Hepatocyte (in vitro differentiated cells): Measurements from ENCODE around the gene TMEM26. TPM values are rescaled to one million over a fixed set of nuclear protein-coding genes. Genes with fewer than 3 reads are reported as not detected.
"Not testable (repeated sequence)": the region's sequence is repeated elsewhere in the genome, so short reads cannot be mapped to it uniquely, and the experiment has no call there.

ENCODE experiments used
- DNase-seq: peaks from one replicate; pipeline ENCODE4 v3.0.0-alpha.2; 2016; ENCODE audit warnings: low spot score
- H2AFZ ChIP-seq: fragments of 200-600 bp; sonication (generic); 2 replicates; pipeline ENCODE4 v1.6.0; 2016; ENCODE audit warnings: antibody characterized with exemption, mild to moderate bottlenecking
- H3K27ac ChIP-seq: fragments of 200-600 bp; sonication (generic); 2 replicates; pipeline ENCODE4 v1.5.1; 2016; ENCODE audit warnings: mild to moderate bottlenecking
- H3K27me3 ChIP-seq: fragments of 200-600 bp; sonication (generic); 2 replicates; pipeline ENCODE4 v1.6.1; 2016
- H3K36me3 ChIP-seq: fragments of 200-600 bp; sonication (generic); replicated peaks from 2 replicates; pipeline ENCODE4 v1.5.1; 2016; ENCODE audit warnings: low read depth; ENCODE audit not compliant: insufficient read depth
- H3K4me1 ChIP-seq: fragments of 200-600 bp; sonication (generic); 2 replicates; pipeline ENCODE4 v1.5.1; 2016; ENCODE audit warnings: mild to moderate bottlenecking, moderate library complexity; ENCODE audit not compliant: insufficient read depth
- H3K4me2 ChIP-seq: fragments of 200-600 bp; sonication (generic); 2 replicates; pipeline ENCODE4 v1.6.0; 2016
- H3K4me3 ChIP-seq: fragments of 200-600 bp; sonication (generic); 2 replicates; pipeline ENCODE4 v1.5.1; 2016; ENCODE audit warnings: mild to moderate bottlenecking
- H3K79me2 ChIP-seq: fragments of 200-600 bp; sonication (generic); 2 replicates; pipeline ENCODE4 v1.6.0; 2017; ENCODE audit warnings: mild to moderate bottlenecking
- H3K9me2 ChIP-seq: fragments of 200-600 bp; sonication (generic); replicated peaks from 2 replicates; pipeline ENCODE4 v1.6.0; 2017; ENCODE audit warnings: mild to moderate bottlenecking; ENCODE audit not compliant: insufficient read depth
- H3K9me3 ChIP-seq: fragments of 200-600 bp; sonication (generic); 2 replicates; pipeline ENCODE4 v1.5.1; 2016; ENCODE audit warnings: low read depth, mild to moderate bottlenecking
- H4K20me1 ChIP-seq: fragments of 200-600 bp; sonication (generic); 2 replicates; pipeline ENCODE4 v1.6.0; 2016; ENCODE audit warnings: mild to moderate bottlenecking; ENCODE audit not compliant: insufficient read depth, poor library complexity, severe bottlenecking
- EZH2 ChIP-seq: fragments of 200-600 bp; sonication (generic); IDR thresholded peaks from 2 replicates; pipeline ENCODE4 v1.6.1; 2016; ENCODE audit warnings: antibody characterized with exemption, mild to moderate bottlenecking, borderline replicate concordance
- EZH2phosphoT487 ChIP-seq: fragments of 200-600 bp; sonication (generic); IDR thresholded peaks from one replicate; pipeline ENCODE4 v1.6.1; 2018; ENCODE audit warnings: antibody characterized with exemption, mild to moderate bottlenecking, low read depth, moderate library complexity; ENCODE audit not compliant: unreplicated experiment, severe bottlenecking
- WGBS: methylation state at CpG from one replicate; pipeline ENCODE4 v1.1.6; 2016; ENCODE audit warnings: low lambda C conversion rate; ENCODE audit errors: missing lambda C conversion rate; 5-methylcytosine and 5-hydroxymethylcytosine counted together
- polyA plus RNA-seq: library from polyadenylated mRNA; unstranded; fragments of >200 nt; fragmentation: Nextera tagmentation; extraction: Ambion mirVana; gene quantifications from 2 replicates; pipeline ENCODE4 v1.2.1, GENCODE V29; 2016
- total RNA-seq: library from RNA; depleted of rRNA; stranded (reverse); fragments of >200 nt; gene quantifications from 2 replicates; pipeline ENCODE4 v1.2.3, GENCODE V29; 2014
- TF ChIP-seq, protein P1 (sequence below): fragments of 200-600 bp; sonication (generic); IDR thresholded peaks from 2 replicates; pipeline ENCODE4 v1.5.1; 2016; ENCODE audit warnings: antibody characterized with exemption, mild to moderate bottlenecking; ENCODE audit not compliant: poor library complexity

TMEM26 gene
- total and polyA plus RNA-seq, 2 experiments from 2014 or later, result 0.39 to 3.3 TPM

- WGBS, result 98% methylated on average over 2 of the region's 2 CpGs
- Histone ChIP-seq H3K79me2 (no peaks in the 10 kb centered on the region), H3K9me3 (no peaks in the 10 kb centered on the region), H3K4me1 (no peaks in the 10 kb centered on the region), H3K36me3 (no peaks in the 10 kb centered on the region), H3K27me3 (no peaks in the 10 kb centered on the region), H3K4me2 (no peak overlapping the region), H4K20me1 (no peaks in the 10 kb centered on the region), H3K4me3 (no peak overlapping the region), H3K27ac (no peak overlapping the region), H2AFZ (no peak overlapping the region), H3K9me2 (no peaks in the 10 kb centered on the region)
- TF ChIP-seq EZH2 (no peak), EZH2phosphoT487 (no peak)
- TF ChIP-seq, protein P1, sequence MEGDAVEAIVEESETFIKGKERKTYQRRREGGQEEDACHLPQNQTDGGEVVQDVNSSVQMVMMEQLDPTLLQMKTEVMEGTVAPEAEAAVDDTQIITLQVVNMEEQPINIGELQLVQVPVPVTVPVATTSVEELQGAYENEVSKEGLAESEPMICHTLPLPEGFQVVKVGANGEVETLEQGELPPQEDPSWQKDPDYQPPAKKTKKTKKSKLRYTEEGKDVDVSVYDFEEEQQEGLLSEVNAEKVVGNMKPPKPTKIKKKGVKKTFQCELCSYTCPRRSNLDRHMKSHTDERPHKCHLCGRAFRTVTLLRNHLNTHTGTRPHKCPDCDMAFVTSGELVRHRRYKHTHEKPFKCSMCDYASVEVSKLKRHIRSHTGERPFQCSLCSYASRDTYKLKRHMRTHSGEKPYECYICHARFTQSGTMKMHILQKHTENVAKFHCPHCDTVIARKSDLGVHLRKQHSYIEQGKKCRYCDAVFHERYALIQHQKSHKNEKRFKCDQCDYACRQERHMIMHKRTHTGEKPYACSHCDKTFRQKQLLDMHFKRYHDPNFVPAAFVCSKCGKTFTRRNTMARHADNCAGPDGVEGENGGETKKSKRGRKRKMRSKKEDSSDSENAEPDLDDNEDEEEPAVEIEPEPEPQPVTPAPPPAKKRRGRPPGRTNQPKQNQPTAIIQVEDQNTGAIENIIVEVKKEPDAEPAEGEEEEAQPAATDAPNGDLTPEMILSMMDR, result no peak
- DNase-seq, result no peak
Observed at GRCh38 chr10:61385231-61386001, 67.8 kb downstream of the TMEM26 start.

GRCh38 chr10:61381153-61381552 is 72.0 kb downstream of the TMEM26 start:
- not testable (repeated sequence) for H3K36me3 ChIP-seq, H3K79me2 ChIP-seq, H3K27ac ChIP-seq, H3K4me2 ChIP-seq, DNase-seq, H3K4me3 ChIP-seq, H3K27me3 ChIP-seq, H3K9me2 ChIP-seq, H4K20me1 ChIP-seq, H3K4me1 ChIP-seq, H3K9me3 ChIP-seq, H2AFZ ChIP-seq
- 90% methylated on average over 3 of the region's 3 CpGs for WGBS

- H3K27ac ChIP-seq, result no peak overlapping the region
- H4K20me1 ChIP-seq, result no peaks in the 10 kb centered on the region
- no peak overlapping the region for H2AFZ ChIP-seq
- no peaks in the 10 kb centered on the region for H3K9me3 ChIP-seq
- H3K79me2 ChIP-seq, result no peaks in the 10 kb centered on the region
- 92% methylated on average over 7 of the region's 7 CpGs for WGBS
- H3K9me2 ChIP-seq, result no peaks in the 10 kb centered on the region
- no peaks in the 10 kb centered on the region for H3K36me3 ChIP-seq
- no peaks in the 10 kb centered on the region for H3K4me1 ChIP-seq
- H3K27me3 ChIP-seq, result no peaks in the 10 kb centered on the region
- no peak overlapping the region for H3K4me2 ChIP-seq
- no peak for DNase-seq
- H3K4me3 ChIP-seq, result no peak overlapping the region
- TF ChIP-seq, protein P1, result no peak
- TF ChIP-seq EZH2 (no peak), EZH2phosphoT487 (no peak)
Observed at GRCh38 chr10:61378865-61379264, 74.3 kb downstream of the TMEM26 start.

- Histone ChIP-seq H3K4me2 (no peak overlapping the region), H3K9me2 (no peaks in the 10 kb centered on the region), H2AFZ (no peak overlapping the region), H3K27me3 (no peaks in the 10 kb centered on the region), H3K27ac (no peak overlapping the region), H3K79me2 (no peaks in the 10 kb centered on the region), H3K9me3 (no peaks in the 10 kb centered on the region), H4K20me1 (no peaks in the 10 kb centered on the region), H3K4me1 (no peaks in the 10 kb centered on the region), H3K36me3 (no peaks in the 10 kb centered on the region), H3K4me3 (no peak overlapping the region)
- 97% methylated on average over 18 of the region's 23 CpGs for WGBS
- DNase-seq, result no peak
- TF ChIP-seq, protein P1, result no peak
- no peak for TF ChIP-seq EZH2
- TF ChIP-seq EZH2phosphoT487, result no peak
Observed at GRCh38 chr10:61376908-61377368, 76.2 kb downstream of the TMEM26 start.
